Fibroblast of skin of abdomen (primary cell): ENCODE measurements around the gene DDX49. TPM values are rescaled to one million over a fixed set of nuclear protein-coding genes. Genes with fewer than 3 reads are reported as not detected.
A peak's percentile ranks its signal among the peaks of the same experiment; 100 is the strongest.

Experiments used
- DNase-seq: peaks from one replicate; pipeline ENCODE4 v3.0.0-alpha.2; 2013
- polyA plus RNA-seq, 2 experiments: library from polyadenylated mRNA; unstranded; fragments of 120-200 nt; gene quantifications; one replicate each; pipeline ENCODE4 v1.2.1, GENCODE V29; 2013; ENCODE audit not compliant: insufficient read length in 2 of 2

The DDX49 gene, protein sequence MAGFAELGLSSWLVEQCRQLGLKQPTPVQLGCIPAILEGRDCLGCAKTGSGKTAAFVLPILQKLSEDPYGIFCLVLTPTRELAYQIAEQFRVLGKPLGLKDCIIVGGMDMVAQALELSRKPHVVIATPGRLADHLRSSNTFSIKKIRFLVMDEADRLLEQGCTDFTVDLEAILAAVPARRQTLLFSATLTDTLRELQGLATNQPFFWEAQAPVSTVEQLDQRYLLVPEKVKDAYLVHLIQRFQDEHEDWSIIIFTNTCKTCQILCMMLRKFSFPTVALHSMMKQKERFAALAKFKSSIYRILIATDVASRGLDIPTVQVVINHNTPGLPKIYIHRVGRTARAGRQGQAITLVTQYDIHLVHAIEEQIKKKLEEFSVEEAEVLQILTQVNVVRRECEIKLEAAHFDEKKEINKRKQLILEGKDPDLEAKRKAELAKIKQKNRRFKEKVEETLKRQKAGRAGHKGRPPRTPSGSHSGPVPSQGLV
- 54.7 TPM for polyA plus RNA-seq (2013, experiment 1 of 2; ENCODE audit: insufficient read length)
- 52.2 TPM for polyA plus RNA-seq (2013, experiment 2 of 2; ENCODE audit: insufficient read length)

DNA sequence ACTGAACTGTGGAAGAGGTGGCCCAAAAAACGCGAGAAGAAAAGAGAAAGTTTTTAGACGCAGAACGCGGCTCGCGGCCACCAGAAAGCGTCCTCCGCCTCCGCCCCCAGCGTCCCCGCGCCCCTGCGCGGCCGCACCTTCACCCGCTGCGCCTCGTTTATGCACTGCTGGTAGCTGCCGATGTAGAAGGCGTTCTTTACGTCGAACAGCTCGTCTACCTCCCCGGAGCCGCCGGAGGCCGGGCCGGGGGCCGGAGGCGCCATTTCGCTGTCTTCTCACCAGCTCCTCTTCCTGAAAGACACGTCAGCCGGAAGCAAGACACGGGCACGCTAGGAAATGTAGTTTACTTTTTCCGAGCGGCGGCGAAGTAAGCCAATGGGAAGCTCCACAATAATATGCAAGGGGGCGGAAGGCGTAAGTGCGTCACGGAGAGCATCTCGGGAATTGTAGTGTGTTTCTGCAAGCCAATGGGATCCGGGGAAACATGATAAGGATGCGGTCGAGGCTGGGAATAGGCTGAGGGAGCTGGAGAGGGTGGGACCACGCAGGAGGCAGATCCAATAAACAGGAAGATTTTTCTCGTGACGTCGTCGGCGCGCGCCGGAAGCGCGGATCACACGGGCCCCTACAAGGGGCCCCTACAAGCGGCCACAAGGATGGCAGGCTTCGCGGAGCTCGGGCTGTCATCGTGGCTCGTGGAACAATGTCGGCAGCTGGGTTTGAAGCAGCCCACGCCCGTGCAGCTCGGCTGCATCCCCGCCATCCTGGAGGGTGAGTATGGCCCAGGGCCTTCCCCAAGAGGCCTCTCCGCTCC, at the start of gene DDX49, which contains the start of gene COPE:
Gene DDX49, plus strand, starts transcription at position 630 of the 814 bp plus-strand sequence. Its CDS starts 27 bp downstream, at position 657.
Gene COPE, minus strand, starts transcription at position 302 of the 814 bp plus-strand sequence. Its CDS starts 39 bp downstream, at position 263.
- peak; percentile 100 for DNase-seq

DNA sequence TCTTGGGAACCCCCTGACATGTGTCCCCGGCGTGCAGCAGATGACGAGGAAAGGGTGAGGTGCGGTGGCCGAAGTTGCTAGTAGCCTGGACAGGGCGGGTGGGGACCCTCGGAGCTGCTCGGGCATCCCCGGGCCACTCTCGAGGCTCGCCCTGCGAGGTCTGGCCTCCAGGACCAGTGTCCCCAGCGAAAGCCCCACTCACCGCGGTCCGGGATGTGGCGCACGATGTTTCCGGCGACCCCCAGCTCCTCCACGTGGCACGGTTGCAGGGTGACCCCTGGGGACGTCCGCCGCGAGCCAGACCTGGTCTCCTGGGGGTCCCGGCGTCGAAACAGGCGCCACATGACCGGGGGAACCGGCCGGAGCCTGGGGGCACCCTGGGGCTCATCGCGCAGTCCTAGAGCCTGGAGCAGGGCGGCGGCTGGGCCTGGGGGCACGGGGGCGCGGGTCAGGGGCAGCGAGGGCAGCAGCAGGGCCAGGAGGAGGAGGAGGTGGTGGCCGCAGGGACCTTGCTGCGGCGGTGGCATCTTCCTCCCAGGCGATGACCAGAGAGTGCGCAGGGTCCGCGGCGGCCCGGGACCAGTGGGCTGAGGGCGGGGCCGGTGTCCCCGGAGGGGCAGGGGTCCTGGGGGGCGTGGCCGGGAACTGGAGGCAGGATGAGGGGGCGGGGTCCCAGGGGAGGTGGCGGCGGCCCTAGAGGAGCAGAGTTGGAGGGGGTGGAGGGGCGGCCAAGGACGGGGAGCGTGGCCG, 49.6 kb upstream of the DDX49 start:
- DNase-seq = no peak

DNA sequence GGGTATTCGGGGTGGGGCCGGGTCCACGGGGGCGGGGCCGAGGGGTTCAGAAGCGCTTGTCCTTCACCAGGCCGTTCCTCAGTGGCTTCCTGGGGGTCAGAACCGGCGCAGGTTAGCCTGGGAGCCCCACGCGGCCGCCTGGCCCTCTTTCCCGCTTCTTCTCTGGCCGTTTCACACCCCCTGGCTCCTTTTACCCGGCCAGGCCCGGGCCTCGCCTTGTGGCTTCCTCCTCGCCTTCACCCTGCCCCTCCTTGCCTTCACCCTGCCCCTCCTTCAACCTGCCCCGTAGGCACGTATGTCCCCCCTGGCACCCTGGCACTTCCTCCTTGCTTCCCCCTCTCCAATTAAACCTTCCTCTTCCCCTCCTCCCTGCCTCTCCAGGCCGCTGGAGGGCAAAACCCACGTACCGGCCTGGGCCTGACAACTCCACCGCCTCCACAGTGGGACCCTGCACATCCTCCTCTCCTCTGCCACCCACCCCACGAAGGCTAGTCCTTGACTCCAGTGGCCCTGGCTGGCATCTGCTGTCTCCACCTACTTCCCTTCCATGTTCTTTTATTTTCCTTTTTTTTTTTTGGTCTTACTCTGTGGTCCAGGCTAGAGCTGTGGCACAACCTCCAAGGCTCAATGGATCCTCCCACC, 48.9 kb upstream of the DDX49 start:
- DNase-seq = no peak

GRCh38 chr19:18871543-18871942, 48.0 kb upstream of the DDX49 start:
- DNase-seq = no peak

- DNase-seq = peak; percentile 38
Observed at GRCh38 chr19:18875726-18876125, 43.8 kb upstream of the DDX49 start.

- DNase-seq = no peak
Observed at GRCh38 chr19:18876865-18877264, 42.6 kb upstream of the DDX49 start.

- DNase-seq = no peak
Observed at GRCh38 chr19:18878058-18878797, 41.3 kb upstream of the DDX49 start.

DNA sequence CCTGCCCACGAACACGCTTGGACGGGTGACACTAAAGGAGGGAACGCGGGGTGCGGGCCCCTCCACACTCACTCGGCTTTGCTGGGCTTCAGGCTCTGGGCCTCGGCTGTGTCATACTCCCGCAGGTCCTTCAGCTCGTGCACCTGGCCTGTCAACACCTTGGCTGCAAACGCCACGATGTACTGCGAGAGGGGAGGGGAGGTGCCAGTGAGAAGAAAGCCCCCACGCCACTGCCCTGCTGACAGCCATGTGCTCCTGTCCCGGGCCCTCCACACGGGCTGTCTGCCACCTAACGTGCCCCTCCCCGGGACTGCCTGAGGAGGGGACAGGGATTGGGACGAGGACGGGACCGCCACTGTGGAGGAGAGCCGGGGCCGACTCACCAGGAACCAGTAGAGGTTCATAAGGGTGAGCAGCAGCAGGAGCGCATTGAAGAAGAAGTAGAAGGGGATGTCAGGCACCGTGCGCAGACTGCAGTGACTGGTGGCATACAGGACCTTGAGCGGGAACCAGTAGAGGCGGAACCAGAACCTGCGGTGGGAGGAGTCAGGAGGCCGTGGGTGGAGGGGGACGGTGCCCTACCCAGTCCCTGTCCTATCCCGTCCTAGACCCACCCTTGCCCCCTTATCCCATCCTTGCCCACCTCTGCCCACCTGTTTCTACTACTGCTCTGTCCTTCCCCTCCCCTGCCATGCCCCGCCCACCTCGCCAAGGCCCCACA, 40.5 kb upstream of the DDX49 start:
- no peak for DNase-seq

DNA sequence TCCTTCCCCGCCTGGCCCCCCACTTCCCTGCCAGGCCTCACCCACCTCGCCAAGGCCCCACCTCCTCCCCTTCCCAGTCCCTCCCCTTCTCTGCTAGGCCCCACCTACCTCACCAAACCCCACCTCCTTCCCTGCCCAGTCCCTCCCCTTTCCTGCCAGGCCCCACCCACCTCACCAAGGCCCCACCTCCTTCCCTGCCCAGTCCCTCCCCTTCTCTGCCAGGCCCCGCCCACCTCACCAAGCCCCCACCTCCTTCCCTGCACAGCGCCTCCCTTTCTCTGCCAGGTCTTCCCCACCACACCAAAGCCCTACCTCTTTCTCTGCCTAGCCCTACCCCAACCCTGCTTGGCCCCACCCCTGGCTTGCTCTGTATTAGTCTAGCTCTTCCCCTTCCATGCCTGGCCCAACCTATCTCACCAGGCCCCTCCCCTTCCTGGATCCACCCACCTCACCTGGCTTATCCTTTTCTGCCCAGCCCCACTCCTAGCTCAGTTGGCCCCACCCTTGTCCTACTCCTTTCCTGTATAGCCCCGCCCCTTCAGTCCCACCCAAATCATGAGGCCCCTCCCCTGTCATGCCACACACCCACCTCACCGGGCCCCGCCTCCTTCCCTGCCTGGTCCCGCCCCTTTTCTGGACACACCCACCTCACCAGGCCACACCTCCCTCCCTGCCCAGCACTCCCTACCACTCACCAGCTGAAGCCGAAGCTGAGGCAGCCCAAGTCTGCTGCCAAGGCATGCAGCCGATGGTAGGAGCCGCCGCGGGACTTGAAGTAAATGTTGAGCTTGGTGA, 39.7 kb upstream of the DDX49 start:
- no peak for DNase-seq

DNA sequence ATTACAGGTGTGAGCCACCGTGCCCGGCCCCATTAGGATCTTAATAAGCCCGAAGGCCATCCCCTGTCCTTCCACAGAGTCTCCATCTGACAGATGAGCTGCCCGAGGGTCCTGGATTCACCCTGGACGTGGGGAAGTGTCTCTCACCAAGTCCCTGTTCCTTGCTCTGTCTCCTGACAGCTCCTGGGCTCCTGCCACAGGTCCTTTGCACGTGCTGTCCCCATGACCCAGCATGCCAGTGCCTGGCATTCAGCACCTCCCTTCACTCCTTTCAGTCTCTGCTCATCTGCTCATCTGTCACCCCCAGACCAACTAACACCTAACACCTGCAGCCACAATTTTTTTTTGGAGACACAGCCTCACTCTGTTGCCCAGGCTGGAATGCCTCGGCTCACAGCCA, 38.0 kb upstream of the DDX49 start:
- DNase-seq = no peak

- no peak for DNase-seq
Observed at GRCh38 chr19:18883526-18884304, 35.8 kb upstream of the DDX49 start.

DNA sequence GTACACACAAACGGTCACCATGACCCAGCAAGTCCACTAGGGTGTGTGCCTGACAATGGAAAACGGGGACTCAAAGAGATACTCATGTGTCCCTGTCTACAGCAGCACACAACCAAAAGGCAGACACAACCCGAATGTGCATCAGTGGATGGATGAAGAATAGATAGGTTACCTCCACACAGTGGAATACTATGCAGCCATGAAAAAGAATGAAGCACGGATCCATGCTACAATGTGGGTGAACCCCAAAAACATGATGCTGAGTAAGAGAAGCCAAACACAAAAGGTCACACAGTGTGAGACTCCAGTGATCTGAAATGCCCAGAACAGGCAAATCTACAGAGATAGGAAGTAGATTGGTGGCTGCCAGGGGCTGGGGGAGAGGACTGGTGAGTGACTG, 32.5 kb upstream of the DDX49 start:
- no peak for DNase-seq

- no peak for DNase-seq
Observed at GRCh38 chr19:18889949-18890745, 29.4 kb upstream of the DDX49 start.

DNA sequence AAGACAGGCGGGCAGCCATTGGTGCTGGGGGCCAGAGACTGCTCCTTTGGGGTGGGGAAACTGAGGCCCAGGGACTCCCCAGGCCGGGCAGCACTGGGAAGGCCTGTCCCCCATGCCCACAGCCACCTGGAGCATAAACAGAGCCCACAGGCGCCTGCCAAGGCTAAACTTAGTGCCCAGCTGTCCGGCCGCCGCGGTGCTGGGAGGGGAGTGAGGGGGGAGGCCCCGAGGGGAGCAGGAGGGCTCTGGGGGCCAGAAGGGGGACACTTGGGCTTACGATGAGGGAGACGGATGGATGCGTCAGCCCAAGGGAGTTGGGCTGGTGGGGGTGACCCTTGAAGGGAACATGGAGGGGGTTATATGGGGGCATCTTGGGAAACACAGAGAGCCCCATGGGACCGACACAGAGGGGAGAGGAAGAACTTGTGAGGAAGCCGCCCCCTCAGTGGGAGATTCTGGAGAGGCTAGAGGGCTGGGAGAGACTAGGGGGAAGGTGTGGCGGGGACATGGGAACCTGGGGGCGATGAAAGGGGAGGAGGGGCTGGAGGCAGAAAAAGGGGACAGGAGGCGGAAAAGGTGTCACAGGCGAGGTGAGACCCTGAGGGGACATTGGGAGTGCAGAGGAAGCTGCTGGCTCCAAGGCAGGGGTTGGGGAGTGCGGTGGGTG, 25.8 kb upstream of the DDX49 start:
- DNase-seq = no peak

GRCh38 chr19:18894254-18895037, 25.1 kb upstream of the DDX49 start:
- DNase-seq = peak; percentile 25

- DNase-seq = no peak
Observed at GRCh38 chr19:18895038-18895823, 24.3 kb upstream of the DDX49 start.
